Natural killer cell (primary cell): ENCODE results near the gene STAC. TPM values are rescaled to one million over a fixed set of nuclear protein-coding genes. Genes with fewer than 3 reads are reported as not detected.

ENCODE experiments used
- ATAC-seq, 3 donors: fragments of 150-1000 bp in 2 of 3; fragments of 200-7000 bp in 1 of 3; cut with Tn5 transposase; 1 replicate in 1 of 3; 2 replicates in 2 of 3; pipeline ENCODE4 v1.10.0; 2021; ENCODE audit warnings: mild to moderate bottlenecking in 2 of 3, moderate library complexity in 2 of 3
- DNase-seq, 2 donors: peaks; one replicate each; pipeline versions ENCODE4 v3.0.0 to v3.0.0-alpha.2; 2013 to 2021; ENCODE audit warnings: mixed read lengths in 1 of 2
- H3K27ac ChIP-seq: one replicate; pipeline ENCODE4 v1.5.1; 2013; ENCODE audit warnings: mild to moderate bottlenecking, low read length
- H3K27me3 ChIP-seq: one replicate; pipeline ENCODE4 v1.6.1; 2013; ENCODE audit warnings: low read length; ENCODE audit not compliant: control insufficient read depth, insufficient read depth
- H3K36me3 ChIP-seq: one replicate; pipeline ENCODE4 v1.6.1; 2013; ENCODE audit warnings: low read length; ENCODE audit not compliant: control insufficient read depth, insufficient read depth
- H3K4me1 ChIP-seq: one replicate; pipeline ENCODE4 v1.6.1; 2013; ENCODE audit warnings: low read length; ENCODE audit not compliant: control insufficient read depth, insufficient read depth
- H3K4me3 ChIP-seq: one replicate; pipeline ENCODE4 v1.5.1; 2013; ENCODE audit warnings: low read length
- H3K9me3 ChIP-seq: one replicate; pipeline ENCODE4 v1.6.1; 2013; ENCODE audit warnings: low read length; ENCODE audit not compliant: control insufficient read depth, insufficient read depth
- H3K27ac Mint-ChIP-seq, 2 donors: one replicate each; pipeline ENCODE4 v1.8.0; 2022; ENCODE audit warnings: mild to moderate bottlenecking in 2 of 2, mixed read lengths in 2 of 2, moderate library complexity in 1 of 2
- H3K27me3 Mint-ChIP-seq, 2 donors: one replicate each; pipeline ENCODE4 v1.8.0; 2022; ENCODE audit warnings: low read depth in 2 of 2, mixed read lengths in 2 of 2
- H3K36me3 Mint-ChIP-seq: one replicate; pipeline ENCODE4 v1.8.0; 2022; ENCODE audit warnings: mixed read lengths
- H3K4me1 Mint-ChIP-seq, 2 donors: one replicate each; pipeline ENCODE4 v1.8.0; 2022; ENCODE audit warnings: mixed read lengths in 2 of 2
- H3K4me3 Mint-ChIP-seq: one replicate; pipeline ENCODE4 v1.8.0; 2022; ENCODE audit warnings: mild to moderate bottlenecking, moderate library complexity, mixed read lengths
- H3K9me3 Mint-ChIP-seq, 2 donors: one replicate each; pipeline ENCODE4 v1.8.0; 2022; ENCODE audit warnings: mixed read lengths in 2 of 2
- WGBS: methylation state at CpG from one replicate; pipeline ENCODE4 v1.1.7; 2013; ENCODE audit warnings: missing lambda C conversion rate; ENCODE audit not compliant: insufficient coverage; 5-methylcytosine and 5-hydroxymethylcytosine counted together
- intact Hi-C: fragments of 100-400 bp; cut with micrococcal nuclease; formaldehyde crosslinking; loops from one replicate; pipeline ENCODE4 v1.14.2; 2022
- total RNA-seq, 4 donors: library from RNA; stranded (reverse); fragments of 120-200 nt in 1 of 4; gene quantifications; one replicate each; pipeline versions ENCODE4 v1.2.3 to v1.2.4, GENCODE V29; 2013 to 2022
- TF ChIP-seq, protein P1 (sequence below): fragments of 200-600 bp; IDR thresholded peaks from one replicate; pipeline ENCODE4 v1.8.0; 2022; ENCODE audit warnings: antibody characterized with exemption

STAC gene
- total RNA-seq, 3 donors from 2014 or later (not counting 1 experiment from before 2014, with no cell fraction given), result not detected

DNA sequence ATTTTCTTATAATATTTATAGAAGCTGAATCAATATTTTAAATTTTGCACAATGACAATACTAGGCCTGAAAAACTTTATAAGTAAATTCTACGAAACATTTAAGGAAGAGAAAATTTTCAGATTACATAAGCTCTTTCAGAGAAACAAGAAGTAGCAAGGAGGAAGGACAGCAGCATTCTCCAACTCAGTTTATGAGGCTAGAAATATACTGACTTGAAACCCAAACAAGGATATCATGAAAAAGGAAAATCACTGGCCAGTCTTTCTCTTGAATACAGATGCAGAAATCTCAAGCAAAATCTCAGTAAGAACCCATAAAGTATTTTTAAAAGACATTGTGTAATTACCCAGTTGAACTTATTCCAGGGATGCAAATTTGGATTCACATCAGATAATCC, 121.3 kb downstream of the STAC start:
- no peak for ATAC-seq
- no CpG with 5 or more reads among the region's 1 CpG for WGBS
- DNase-seq, result no peak

DNA sequence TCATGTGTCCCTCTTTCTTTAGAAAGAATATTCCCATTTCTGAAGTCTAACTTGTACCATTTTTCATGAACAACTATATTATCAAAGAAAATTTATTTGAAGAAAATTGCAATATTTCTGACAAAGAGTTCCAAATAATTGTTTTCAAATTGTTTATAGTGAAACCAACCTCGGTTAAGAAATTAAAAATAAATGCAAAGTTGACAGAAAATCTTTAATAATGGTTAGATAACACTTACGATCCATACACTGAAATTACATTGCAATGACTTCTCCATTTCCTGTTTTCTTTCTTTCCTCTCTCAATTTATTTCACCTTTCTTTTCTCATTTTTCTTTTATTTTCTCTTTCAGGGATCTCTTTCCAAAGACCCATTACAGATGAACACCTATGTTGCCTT, 125.1 kb downstream of the STAC start:
- no peaks in the 10 kb centered on the region for H3K4me1 ChIP-seq
- no peaks in the 10 kb centered on the region for H3K9me3 ChIP-seq
- H3K27ac Mint-ChIP-seq, result no peak overlapping the region
- no peak overlapping the region for H3K27ac ChIP-seq
- H3K4me3 ChIP-seq, result no peak overlapping the region
- no peak for DNase-seq
- no peaks in the 10 kb centered on the region for H3K27me3 ChIP-seq
- WGBS, result 92% methylated on average over 1 of the region's 2 CpGs
- no peaks in the 10 kb centered on the region for H3K27me3 Mint-ChIP-seq
- H3K36me3 ChIP-seq, result no peaks in the 10 kb centered on the region
- H3K36me3 Mint-ChIP-seq, result no peaks in the 10 kb centered on the region
- TF ChIP-seq, protein P1, sequence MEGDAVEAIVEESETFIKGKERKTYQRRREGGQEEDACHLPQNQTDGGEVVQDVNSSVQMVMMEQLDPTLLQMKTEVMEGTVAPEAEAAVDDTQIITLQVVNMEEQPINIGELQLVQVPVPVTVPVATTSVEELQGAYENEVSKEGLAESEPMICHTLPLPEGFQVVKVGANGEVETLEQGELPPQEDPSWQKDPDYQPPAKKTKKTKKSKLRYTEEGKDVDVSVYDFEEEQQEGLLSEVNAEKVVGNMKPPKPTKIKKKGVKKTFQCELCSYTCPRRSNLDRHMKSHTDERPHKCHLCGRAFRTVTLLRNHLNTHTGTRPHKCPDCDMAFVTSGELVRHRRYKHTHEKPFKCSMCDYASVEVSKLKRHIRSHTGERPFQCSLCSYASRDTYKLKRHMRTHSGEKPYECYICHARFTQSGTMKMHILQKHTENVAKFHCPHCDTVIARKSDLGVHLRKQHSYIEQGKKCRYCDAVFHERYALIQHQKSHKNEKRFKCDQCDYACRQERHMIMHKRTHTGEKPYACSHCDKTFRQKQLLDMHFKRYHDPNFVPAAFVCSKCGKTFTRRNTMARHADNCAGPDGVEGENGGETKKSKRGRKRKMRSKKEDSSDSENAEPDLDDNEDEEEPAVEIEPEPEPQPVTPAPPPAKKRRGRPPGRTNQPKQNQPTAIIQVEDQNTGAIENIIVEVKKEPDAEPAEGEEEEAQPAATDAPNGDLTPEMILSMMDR, result no peak
- intact Hi-C loops, result no loop called here
- H3K4me3 Mint-ChIP-seq, result no peak overlapping the region
- no peak for ATAC-seq
- H3K4me1 Mint-ChIP-seq, result no peaks in the 10 kb centered on the region
- H3K9me3 Mint-ChIP-seq, result peaks cover 5 to 10% of the 10 kb centered on the region in 2 donors

More for the DNA sequence above, 121.3 kb downstream of the STAC start:
- TF ChIP-seq, protein P1, result no peak
- Mint-ChIP-seq H3K36me3 (no peaks in the 10 kb centered on the region), H3K27me3 (no peaks in the 10 kb centered on the region), H3K4me3 (no peak overlapping the region), H3K4me1 (no peaks in the 10 kb centered on the region), H3K9me3 (peaks cover 0 to 2% of the 10 kb centered on the region in 2 donors), H3K27ac (no peak overlapping the region)
- no peak overlapping the region for H3K4me3 ChIP-seq
- H3K9me3 ChIP-seq, result no peaks in the 10 kb centered on the region
- H3K4me1 ChIP-seq, result no peaks in the 10 kb centered on the region
- no peaks in the 10 kb centered on the region for H3K27me3 ChIP-seq
- intact Hi-C loops, result no loop called here
- no peaks in the 10 kb centered on the region for H3K36me3 ChIP-seq
- H3K27ac ChIP-seq, result no peak overlapping the region

DNA sequence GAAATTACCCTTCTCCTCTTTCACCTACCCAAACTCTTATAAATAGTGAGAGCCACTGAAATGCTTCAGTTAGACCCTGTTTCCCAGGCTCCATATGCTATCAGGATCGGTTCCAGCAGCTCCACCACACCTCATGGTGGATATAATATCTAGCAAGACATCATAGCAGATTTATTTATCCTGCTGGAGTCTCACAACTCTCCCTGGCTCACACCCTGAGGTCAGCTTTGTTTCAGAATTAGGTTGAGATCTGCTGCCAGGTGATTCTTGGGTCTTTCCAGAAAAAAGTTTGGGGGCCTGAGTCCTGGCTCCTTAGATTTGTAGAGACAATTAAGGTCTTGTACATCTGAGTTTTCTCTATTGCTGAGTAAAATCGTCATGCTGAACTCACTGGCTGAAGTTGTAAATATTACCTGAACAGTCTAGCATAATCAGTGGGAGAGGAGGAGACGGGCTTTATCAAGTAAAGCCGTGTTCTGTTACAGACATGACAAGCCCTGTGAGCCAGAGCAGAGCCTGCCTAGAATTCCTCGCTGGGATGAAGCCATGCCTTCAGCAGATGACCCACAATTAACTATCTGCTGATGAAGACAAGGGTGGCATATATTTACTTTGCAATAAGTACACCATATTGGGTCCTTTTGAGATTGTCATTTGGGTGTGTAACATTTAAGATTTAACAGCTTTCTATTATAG, 131.6 kb downstream of the STAC start:
- H3K27me3 ChIP-seq, result no peaks in the 10 kb centered on the region
- no peak overlapping the region for H3K4me3 Mint-ChIP-seq
- DNase-seq, result no peak
- TF ChIP-seq, protein P1, result no peak
- H3K27ac ChIP-seq, result no peak overlapping the region
- intact Hi-C loops, result no loop called here
- H3K4me1 Mint-ChIP-seq, result no peaks in the 10 kb centered on the region
- H3K9me3 Mint-ChIP-seq, result peaks cover 5 to 10% of the 10 kb centered on the region in 2 donors
- H3K27ac Mint-ChIP-seq, result no peak overlapping the region
- H3K36me3 Mint-ChIP-seq, result no peaks in the 10 kb centered on the region
- H3K36me3 ChIP-seq, result no peaks in the 10 kb centered on the region
- WGBS, result 82% methylated on average over 5 of the region's 5 CpGs
- no peaks in the 10 kb centered on the region for H3K4me1 ChIP-seq
- no peak overlapping the region for H3K4me3 ChIP-seq
- H3K27me3 Mint-ChIP-seq, result no peaks in the 10 kb centered on the region
- no peak for ATAC-seq
- no peaks in the 10 kb centered on the region for H3K9me3 ChIP-seq

DNA sequence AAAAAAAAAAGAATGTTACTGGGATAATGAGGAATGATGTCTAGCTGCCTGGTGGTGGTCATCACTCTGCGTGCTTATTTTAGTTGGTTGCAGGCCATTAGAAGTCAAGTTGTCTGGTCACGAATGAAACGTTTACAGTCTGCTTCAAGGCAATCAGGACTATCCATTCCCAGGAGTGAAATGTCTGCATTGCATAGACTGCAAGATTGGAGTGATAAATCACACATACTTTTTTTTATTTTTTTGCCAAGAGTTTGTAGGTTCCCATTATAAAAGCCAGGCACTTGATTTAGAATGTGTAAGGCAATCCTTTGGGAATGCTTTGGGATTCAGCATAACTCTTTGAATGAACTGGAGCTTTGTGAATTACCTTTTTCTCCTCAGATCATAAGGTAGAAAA, 132.3 kb downstream of the STAC start:
- Histone ChIP-seq H3K27me3 (no peaks in the 10 kb centered on the region), H3K9me3 (no peaks in the 10 kb centered on the region), H3K36me3 (no peaks in the 10 kb centered on the region), H3K4me1 (no peaks in the 10 kb centered on the region), H3K27ac (no peak overlapping the region), H3K4me3 (no peak overlapping the region)
- no peak overlapping the region for H3K27ac Mint-ChIP-seq
- DNase-seq (no peak), ATAC-seq (no peak)
- H3K27me3 Mint-ChIP-seq, result no peaks in the 10 kb centered on the region
- peaks cover 5 to 10% of the 10 kb centered on the region in 2 donors for H3K9me3 Mint-ChIP-seq
- TF ChIP-seq, protein P1, result no peak
- no peaks in the 10 kb centered on the region for H3K36me3 Mint-ChIP-seq
- H3K4me1 Mint-ChIP-seq, result no peaks in the 10 kb centered on the region
- intact Hi-C loops, result no loop called here
- no peak overlapping the region for H3K4me3 Mint-ChIP-seq
- 95% methylated on average over 3 of the region's 3 CpGs for WGBS
